ENCODE results near the gene SCN7A.

Gene SCN7A

DNA sequence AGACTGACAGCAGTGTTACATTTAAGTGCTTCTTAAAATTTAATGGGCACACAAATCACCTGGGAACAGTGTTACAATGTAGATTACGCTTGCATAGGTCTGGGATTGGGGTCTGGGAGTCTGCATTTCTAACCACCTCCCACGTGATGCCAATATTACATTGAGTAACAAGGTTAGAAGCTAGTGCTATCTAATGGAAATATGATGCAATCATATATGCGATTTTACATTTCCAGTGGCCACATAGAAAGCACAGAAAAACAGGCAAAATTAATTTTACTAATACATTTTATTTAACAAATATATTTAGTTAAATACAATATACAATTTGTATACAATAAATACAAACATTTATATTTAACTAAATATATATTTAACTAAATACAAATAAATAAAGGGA lies 53.7 kb downstream of the SCN7A start:
- TF ChIP-seq TAF1 (IDR thresholded peaks at IDR 0.05; ENCODE audit: borderline replicate concordance, insufficient read depth, low read length) (no peak), POLR2AphosphoS5 (IDR thresholded peaks at IDR 0.05; ENCODE audit: low read depth, low read length) (no peak), SIN3A (IDR thresholded peaks at IDR 0.05; ENCODE audit: borderline replicate concordance, insufficient read depth, low read length) (no peak), FOXP2 (optimal IDR thresholded peaks at IDR 0.05; ENCODE audit: borderline replicate concordance, extremely low read depth, extremely low read length, insufficient read depth) (no peak)
- TF ChIP-seq, protein P1, sequence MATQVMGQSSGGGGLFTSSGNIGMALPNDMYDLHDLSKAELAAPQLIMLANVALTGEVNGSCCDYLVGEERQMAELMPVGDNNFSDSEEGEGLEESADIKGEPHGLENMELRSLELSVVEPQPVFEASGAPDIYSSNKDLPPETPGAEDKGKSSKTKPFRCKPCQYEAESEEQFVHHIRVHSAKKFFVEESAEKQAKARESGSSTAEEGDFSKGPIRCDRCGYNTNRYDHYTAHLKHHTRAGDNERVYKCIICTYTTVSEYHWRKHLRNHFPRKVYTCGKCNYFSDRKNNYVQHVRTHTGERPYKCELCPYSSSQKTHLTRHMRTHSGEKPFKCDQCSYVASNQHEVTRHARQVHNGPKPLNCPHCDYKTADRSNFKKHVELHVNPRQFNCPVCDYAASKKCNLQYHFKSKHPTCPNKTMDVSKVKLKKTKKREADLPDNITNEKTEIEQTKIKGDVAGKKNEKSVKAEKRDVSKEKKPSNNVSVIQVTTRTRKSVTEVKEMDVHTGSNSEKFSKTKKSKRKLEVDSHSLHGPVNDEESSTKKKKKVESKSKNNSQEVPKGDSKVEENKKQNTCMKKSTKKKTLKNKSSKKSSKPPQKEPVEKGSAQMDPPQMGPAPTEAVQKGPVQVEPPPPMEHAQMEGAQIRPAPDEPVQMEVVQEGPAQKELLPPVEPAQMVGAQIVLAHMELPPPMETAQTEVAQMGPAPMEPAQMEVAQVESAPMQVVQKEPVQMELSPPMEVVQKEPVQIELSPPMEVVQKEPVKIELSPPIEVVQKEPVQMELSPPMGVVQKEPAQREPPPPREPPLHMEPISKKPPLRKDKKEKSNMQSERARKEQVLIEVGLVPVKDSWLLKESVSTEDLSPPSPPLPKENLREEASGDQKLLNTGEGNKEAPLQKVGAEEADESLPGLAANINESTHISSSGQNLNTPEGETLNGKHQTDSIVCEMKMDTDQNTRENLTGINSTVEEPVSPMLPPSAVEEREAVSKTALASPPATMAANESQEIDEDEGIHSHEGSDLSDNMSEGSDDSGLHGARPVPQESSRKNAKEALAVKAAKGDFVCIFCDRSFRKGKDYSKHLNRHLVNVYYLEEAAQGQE (IDR thresholded peaks at IDR 0.05; ENCODE audit: insufficient read depth in 1 of 2, low read depth in 2 of 2, low read length in 2 of 2) = no peak

DNA sequence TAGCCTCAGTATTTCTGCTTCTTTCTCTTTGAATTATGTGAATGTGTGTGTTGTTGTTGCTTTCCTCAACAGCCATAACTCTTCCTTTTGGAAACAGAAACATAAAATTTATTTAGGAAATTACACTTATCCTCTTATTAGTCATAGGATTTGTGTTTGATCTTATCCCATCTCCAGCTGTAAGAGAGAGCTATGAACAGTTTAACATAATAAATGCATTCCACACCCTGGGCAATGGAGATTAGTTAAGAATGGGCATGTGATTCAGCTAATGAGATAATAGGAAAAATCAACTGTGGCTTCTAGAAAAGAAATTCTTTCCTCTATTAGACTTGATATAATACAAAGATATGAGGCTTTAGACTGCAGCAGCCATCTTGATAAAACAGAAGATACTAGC lies 55.0 kb downstream of the SCN7A start:
- no peak for TF ChIP-seq POLR2AphosphoS5 (IDR thresholded peaks at IDR 0.05; ENCODE audit: low read depth, low read length)
- TF ChIP-seq TAF1 (IDR thresholded peaks at IDR 0.05; ENCODE audit: borderline replicate concordance, insufficient read depth, low read length) = no peak
- TF ChIP-seq, protein P1 (IDR thresholded peaks at IDR 0.05; ENCODE audit: insufficient read depth in 1 of 2, low read depth in 2 of 2, low read length in 2 of 2) = no peak
- TF ChIP-seq SIN3A (IDR thresholded peaks at IDR 0.05; ENCODE audit: borderline replicate concordance, insufficient read depth, low read length) = no peak
- TF ChIP-seq FOXP2 (optimal IDR thresholded peaks at IDR 0.05; ENCODE audit: borderline replicate concordance, extremely low read depth, extremely low read length, insufficient read depth) = no peak

DNA sequence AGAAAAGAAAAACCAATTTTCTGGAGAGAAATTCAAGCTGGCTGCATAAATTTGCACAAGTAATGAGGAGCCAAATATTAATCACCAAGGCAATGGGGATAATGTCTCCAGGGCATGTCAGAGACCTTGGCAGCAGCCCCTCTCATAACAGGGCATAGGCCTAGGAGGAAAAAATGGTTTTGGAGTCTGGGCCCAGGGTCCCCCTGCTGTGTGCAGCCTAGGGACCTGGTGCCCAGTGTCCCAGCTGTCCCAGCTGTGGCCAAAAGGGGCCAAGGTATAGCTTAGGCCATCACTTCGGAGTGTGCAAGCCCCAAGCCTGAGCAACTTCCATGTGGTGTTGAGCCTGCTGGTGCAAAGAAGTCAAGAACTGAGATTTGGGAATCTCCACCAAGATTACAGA lies 57.1 kb downstream of the SCN7A start:
- TF ChIP-seq SIN3A (IDR thresholded peaks at IDR 0.05; ENCODE audit: borderline replicate concordance, insufficient read depth, low read length) (no peak), TAF1 (IDR thresholded peaks at IDR 0.05; ENCODE audit: borderline replicate concordance, insufficient read depth, low read length) (no peak), FOXP2 (optimal IDR thresholded peaks at IDR 0.05; ENCODE audit: borderline replicate concordance, extremely low read depth, extremely low read length, insufficient read depth) (no peak), POLR2AphosphoS5 (IDR thresholded peaks at IDR 0.05; ENCODE audit: low read depth, low read length) (no peak)
- TF ChIP-seq, protein P1 (IDR thresholded peaks at IDR 0.05; ENCODE audit: insufficient read depth in 1 of 2, low read depth in 2 of 2, low read length in 2 of 2) = no peak

DNA sequence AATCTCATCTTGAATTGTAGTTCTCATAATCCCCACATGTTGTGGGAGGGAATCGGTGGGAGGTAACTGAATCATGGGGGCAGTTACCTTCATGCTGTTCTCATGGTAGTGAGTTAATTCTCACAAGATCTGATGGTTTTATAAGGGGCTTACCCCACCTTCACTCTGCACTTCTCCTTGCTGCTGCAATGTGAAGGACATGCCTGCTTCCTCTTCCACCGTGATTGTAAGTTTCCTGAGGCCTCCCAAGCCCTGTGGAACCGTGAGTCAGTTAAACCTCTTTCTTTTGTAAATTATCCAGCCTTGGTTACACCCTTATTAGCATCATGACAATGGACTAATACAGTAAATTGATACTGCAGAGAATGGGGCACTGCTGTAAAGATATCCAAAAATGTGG lies 57.9 kb downstream of the SCN7A start:
- no peak for TF ChIP-seq SIN3A (IDR thresholded peaks at IDR 0.05; ENCODE audit: borderline replicate concordance, insufficient read depth, low read length)

DNA sequence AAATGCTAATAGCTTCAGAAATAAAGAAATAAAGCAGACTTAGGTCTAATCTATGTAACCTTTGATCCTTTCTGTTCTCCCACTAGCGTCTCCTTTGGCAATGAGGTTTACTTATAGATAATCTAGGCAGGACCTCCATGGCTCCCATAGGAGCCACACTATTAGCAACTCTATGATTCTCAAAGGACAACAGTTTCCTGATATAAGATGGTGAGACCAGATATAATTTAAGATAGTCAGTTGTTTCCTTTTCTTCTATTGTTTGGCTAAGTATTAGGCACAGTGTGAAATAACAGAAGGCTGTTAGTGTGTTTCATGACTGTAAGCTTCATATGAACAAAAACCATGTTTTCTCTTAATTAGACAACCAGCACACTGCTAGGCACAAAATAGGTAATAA lies 59.6 kb downstream of the SCN7A start:
- TF ChIP-seq SIN3A (IDR thresholded peaks at IDR 0.05; ENCODE audit: borderline replicate concordance, insufficient read depth, low read length) = no peak
- TF ChIP-seq, protein P1 (IDR thresholded peaks at IDR 0.05; ENCODE audit: insufficient read depth in 1 of 2, low read depth in 2 of 2, low read length in 2 of 2) = no peak
- TF ChIP-seq TAF1 (IDR thresholded peaks at IDR 0.05; ENCODE audit: borderline replicate concordance, insufficient read depth, low read length) = no peak
- no peak for TF ChIP-seq FOXP2 (optimal IDR thresholded peaks at IDR 0.05; ENCODE audit: borderline replicate concordance, extremely low read depth, extremely low read length, insufficient read depth)
- no peak for TF ChIP-seq POLR2AphosphoS5 (IDR thresholded peaks at IDR 0.05; ENCODE audit: low read depth, low read length)

All from PFSK-1 (cell line).